Mesenchymal stem cell (in vitro differentiated cells and primary cell): ENCODE results near the gene ARPC2.

Experiments
- DNase-seq: peaks from one replicate; pipeline ENCODE4 v3.0.0-alpha.2; 2013
- H2AFZ ChIP-seq: one replicate; pipeline ENCODE4 v1.6.1; 2013; ENCODE audit warnings: low read depth, mild to moderate bottlenecking, control low read depth, inconsistent platforms, low read length, moderate library complexity
- H2AK5ac ChIP-seq: 2 replicates; pipeline ENCODE4 v1.6.1; 2013; ENCODE audit warnings: low read length, moderate library complexity, mild to moderate bottlenecking, inconsistent platforms; ENCODE audit not compliant: severe bottlenecking
- H2BK120ac ChIP-seq: one replicate; pipeline ENCODE4 v1.6.1; 2013; ENCODE audit warnings: low read depth, mild to moderate bottlenecking, inconsistent platforms, low read length, moderate library complexity
- H2BK12ac ChIP-seq, 2 experiments: one replicate each; pipeline ENCODE4 v1.6.1; 2013; ENCODE audit warnings: inconsistent platforms in 2 of 2, low read length in 2 of 2, mild to moderate bottlenecking in 2 of 2, moderate library complexity in 2 of 2, control low read depth in 1 of 2
- H2BK15ac ChIP-seq: one replicate; pipeline ENCODE4 v1.6.1; 2013; ENCODE audit warnings: mild to moderate bottlenecking, low read depth, inconsistent platforms; ENCODE audit not compliant: poor library complexity, severe bottlenecking
- H2BK5ac ChIP-seq: 2 replicates; pipeline ENCODE4 v1.6.1; 2013; ENCODE audit warnings: low read depth, mild to moderate bottlenecking, low read length, control low read depth, inconsistent platforms; ENCODE audit not compliant: poor library complexity, severe bottlenecking
- H3K14ac ChIP-seq, 2 experiments: one replicate each; pipeline ENCODE4 v1.6.1; 2013; ENCODE audit warnings: inconsistent platforms in 2 of 2, low read length in 2 of 2, control low read depth in 1 of 2, mild to moderate bottlenecking in 1 of 2, moderate library complexity in 1 of 2
- H3K18ac ChIP-seq, 2 experiments: one replicate each; pipeline ENCODE4 v1.6.1; 2013; ENCODE audit warnings: inconsistent platforms in 2 of 2, low read length in 2 of 2, control low read depth in 1 of 2, low read depth in 1 of 2, mild to moderate bottlenecking in 1 of 2
- H3K23ac ChIP-seq, 2 experiments: one replicate each; pipeline ENCODE4 v1.6.1; 2013; ENCODE audit warnings: inconsistent platforms in 2 of 2, low read length in 2 of 2, mild to moderate bottlenecking in 2 of 2, moderate library complexity in 2 of 2, control low read depth in 1 of 2
- H3K27ac ChIP-seq: 2 replicates; pipeline ENCODE4 v1.5.1; 2013; ENCODE audit warnings: mild to moderate bottlenecking, moderate library complexity, low read length, control low read depth, inconsistent platforms; ENCODE audit not compliant: poor library complexity, severe bottlenecking
- H3K27me3 ChIP-seq, 2 experiments: 2 replicates each; pipeline versions ENCODE4 v1.6.1 to v1.7.0; 2013; ENCODE audit warnings: low read length in 2 of 2, mild to moderate bottlenecking in 2 of 2, moderate library complexity in 2 of 2, control low read depth in 1 of 2, inconsistent platforms in 1 of 2; ENCODE audit not compliant: control insufficient read depth in 1 of 2, insufficient read depth in 1 of 2
- H3K36me3 ChIP-seq, 2 experiments: 2 replicates each; pipeline versions ENCODE4 v1.6.1 to v1.7.0; 2013; ENCODE audit warnings: low read length in 2 of 2, control low read depth in 1 of 2, inconsistent platforms in 1 of 2, low read depth in 1 of 2, mild to moderate bottlenecking in 1 of 2; ENCODE audit not compliant: insufficient read depth in 2 of 2, control insufficient read depth in 1 of 2
- H3K4ac ChIP-seq, 2 experiments: one replicate each; pipeline ENCODE4 v1.6.1; 2013; ENCODE audit warnings: inconsistent platforms in 2 of 2, low read length in 2 of 2, mild to moderate bottlenecking in 2 of 2, moderate library complexity in 2 of 2, control low read depth in 1 of 2, low read depth in 1 of 2
- H3K4me1 ChIP-seq: 2 replicates; pipeline ENCODE4 v1.6.1; 2013; ENCODE audit warnings: low read depth, low read length, control low read depth; ENCODE audit not compliant: control insufficient read depth, insufficient read depth
- H3K4me2 ChIP-seq: 2 replicates; pipeline ENCODE4 v1.6.1; 2013; ENCODE audit warnings: low read length, mild to moderate bottlenecking, inconsistent platforms; ENCODE audit not compliant: poor library complexity, severe bottlenecking
- H3K4me3 ChIP-seq, 2 experiments: 2 replicates each; pipeline versions ENCODE4 v1.5.1 to v1.7.0; 2013; ENCODE audit warnings: low read length in 2 of 2, mild to moderate bottlenecking in 2 of 2, control low read depth in 1 of 2, low read depth in 1 of 2; ENCODE audit not compliant: insufficient read depth in 1 of 2
- H3K79me1 ChIP-seq: replicated peaks from 2 replicates; pipeline ENCODE4 v1.6.1; 2013; ENCODE audit warnings: mild to moderate bottlenecking, control low read depth, low read length, inconsistent platforms; ENCODE audit not compliant: poor library complexity, severe bottlenecking
- H3K9ac ChIP-seq: 2 replicates; pipeline ENCODE4 v1.7.0; 2013; ENCODE audit warnings: mild to moderate bottlenecking, low read length, moderate library complexity
- H3K9me3 ChIP-seq: 2 replicates; pipeline ENCODE4 v1.7.0; 2013; ENCODE audit warnings: mild to moderate bottlenecking, low read length; ENCODE audit not compliant: control insufficient read depth
- H4K8ac ChIP-seq: one replicate; pipeline ENCODE4 v1.6.1; 2013; ENCODE audit warnings: inconsistent platforms, mild to moderate bottlenecking, low read length, moderate library complexity
- H4K91ac ChIP-seq: one replicate; pipeline ENCODE4 v1.6.1; 2013; ENCODE audit warnings: mild to moderate bottlenecking, low read length, inconsistent platforms
- WGBS: methylation state at CpG from one replicate; pipeline ENCODE4 v1.1.7; 2013; ENCODE audit warnings: mixed read lengths; 5-methylcytosine and 5-hydroxymethylcytosine counted together

Gene ARPC2

GRCh38 chr2:218224186-218224585 lies 7.2 kb downstream of the ARPC2 start:
- Histone ChIP-seq H2BK15ac (no peak overlapping the region), H3K4me3 (no peak overlapping the region), H2AK5ac (no peak overlapping the region), H3K4me2 (no peak overlapping the region), H3K14ac (no peak overlapping the region), H3K36me3 (peaks cover 11 to 73% of the 10 kb centered on the region in 2 experiments), H2AFZ (no peak overlapping the region), H3K79me1 (no peaks in the 10 kb centered on the region), H3K23ac (no peak overlapping the region), H3K4ac (no peak overlapping the region), H4K91ac (no peak overlapping the region), H2BK120ac (no peak overlapping the region), H3K27me3 (no peaks in the 10 kb centered on the region), H3K9me3 (no peaks in the 10 kb centered on the region), H2BK5ac (no peak overlapping the region), H3K18ac (no peak overlapping the region), H3K9ac (no peak overlapping the region), H2BK12ac (no peak overlapping the region), H3K27ac (no peak overlapping the region), H4K8ac (no peak overlapping the region), H3K4me1 (peaks cover 5% of the 10 kb centered on the region)
- no CpG with 5 or more reads among the region's 1 CpG for WGBS
- peak; percentile 47 for DNase-seq

- Histone ChIP-seq H2BK120ac (no peak overlapping the region), H2AK5ac (no peak overlapping the region), H3K4ac (no peak overlapping the region), H3K9ac (peak overlapping the region; percentile 19), H2AFZ (no peak overlapping the region), H4K91ac (no peak overlapping the region), H2BK5ac (no peak overlapping the region), H3K18ac (no peak overlapping the region), H3K4me2 (no peak overlapping the region), H3K27ac (no peak overlapping the region), H3K14ac (no peak overlapping the region), H3K36me3 (peaks cover 22 to 89% of the 10 kb centered on the region in 2 experiments), H3K9me3 (no peaks in the 10 kb centered on the region), H4K8ac (no peak overlapping the region), H3K27me3 (no peaks in the 10 kb centered on the region), H2BK15ac (no peak overlapping the region), H3K23ac (no peak overlapping the region), H3K79me1 (no peaks in the 10 kb centered on the region), H3K4me1 (peaks cover 8% of the 10 kb centered on the region), H2BK12ac (no peak overlapping the region), H3K4me3 (no peak overlapping the region)
- WGBS: 100% methylated on average over 2 of the region's 3 CpGs
- DNase-seq: no peak
These were observed 9.9 kb downstream of the ARPC2 start for GRCh38 chr2:218226903-218227302.

GRCh38 chr2:218228366-218229090 lies 11.5 kb downstream of the ARPC2 start:
- H3K4me3 ChIP-seq: no peak overlapping the region
- H2AK5ac ChIP-seq: peak overlapping the region; percentile 39
- no peak overlapping the region for H2AFZ ChIP-seq
- H3K4me1 ChIP-seq: peaks cover 8% of the 10 kb centered on the region
- no peak overlapping the region for H2BK15ac ChIP-seq
- H3K4ac ChIP-seq: no peak overlapping the region
- H3K14ac ChIP-seq: no peak overlapping the region
- H2BK120ac ChIP-seq: no peak overlapping the region
- H2BK5ac ChIP-seq: no peak overlapping the region
- no peaks in the 10 kb centered on the region for H3K27me3 ChIP-seq
- H4K8ac ChIP-seq: no peak overlapping the region
- H3K23ac ChIP-seq: no peak overlapping the region
- H2BK12ac ChIP-seq: no peak overlapping the region
- H3K4me2 ChIP-seq: no peak overlapping the region
- no peaks in the 10 kb centered on the region for H3K9me3 ChIP-seq
- no peak overlapping the region for H4K91ac ChIP-seq
- peak overlapping the region; percentile 88 for H3K27ac ChIP-seq
- no peaks in the 10 kb centered on the region for H3K79me1 ChIP-seq
- H3K36me3 ChIP-seq: peaks cover 33 to 91% of the 10 kb centered on the region in 2 experiments
- 100% methylated on average over 4 of the region's 6 CpGs for WGBS
- peak overlapping the region in 1 of 2 experiments; percentile 59 for H3K18ac ChIP-seq
- H3K9ac ChIP-seq: peak overlapping the region; percentile 56
- DNase-seq: peak; percentile 34

- H3K79me1 ChIP-seq: no peaks in the 10 kb centered on the region
- no peak overlapping the region for H2BK5ac ChIP-seq
- no peak overlapping the region for H3K4me2 ChIP-seq
- peak; percentile 83 for DNase-seq
- H3K4me3 ChIP-seq: no peak overlapping the region
- H3K14ac ChIP-seq: no peak overlapping the region
- H2BK120ac ChIP-seq: no peak overlapping the region
- H3K4me1 ChIP-seq: peaks cover 8% of the 10 kb centered on the region
- H3K23ac ChIP-seq: no peak overlapping the region
- peak overlapping the region; percentile 56 for H3K9ac ChIP-seq
- no peak overlapping the region for H2BK12ac ChIP-seq
- no peaks in the 10 kb centered on the region for H3K27me3 ChIP-seq
- H4K8ac ChIP-seq: no peak overlapping the region
- peak overlapping the region; percentile 88 for H3K27ac ChIP-seq
- no peak overlapping the region for H4K91ac ChIP-seq
- 5% methylated on average over 1 of the region's 3 CpGs for WGBS
- no peak overlapping the region for H3K4ac ChIP-seq
- H3K18ac ChIP-seq: no peak overlapping the region
- peaks cover 37 to 90% of the 10 kb centered on the region in 2 experiments for H3K36me3 ChIP-seq
- H2BK15ac ChIP-seq: no peak overlapping the region
- no peak overlapping the region for H2AFZ ChIP-seq
- no peaks in the 10 kb centered on the region for H3K9me3 ChIP-seq
- H2AK5ac ChIP-seq: no peak overlapping the region
These were observed 12.2 kb downstream of the ARPC2 start for GRCh38 chr2:218229239-218229638.
